GM18507 (cell line): ENCODE measurements around the gene REC114.
"Not testable (repeated sequence)": the region's sequence is repeated elsewhere in the genome, so short reads cannot be mapped to it uniquely, and the experiment has no call there.

Experiments used
- DNase-seq: peaks from one replicate; pipeline ENCODE4 v3.0.0; 2011; ENCODE audit warnings: low read depth; ENCODE audit not compliant: insufficient read length; ENCODE audit errors: extremely low spot score
- FAIRE-seq: peaks from 2 replicates; lab custom pipeline; 2011; peaks lifted over from hg19 to GRCh38; lab: Jason Lieb, UNC

The REC114 gene

GRCh38 chr15:73442968-73443367 lies at the start of gene REC114:
TSS of gene REC114 (plus strand) at chr15:73443164. CDS start at chr15:73443186, 22 bp downstream.
- FAIRE-seq (no peak), DNase-seq (no peak)

- no peak for FAIRE-seq
- no peak for DNase-seq
Measured at GRCh38 chr15:73393336-73393735, 49.6 kb upstream of the REC114 start.

GRCh38 chr15:73394782-73395181 lies 48.2 kb upstream of the REC114 start:
- FAIRE-seq (no peak), DNase-seq (no peak)

- DNase-seq (no peak), FAIRE-seq (no peak)
Measured at GRCh38 chr15:73395671-73396070, 47.3 kb upstream of the REC114 start.

- no peak for DNase-seq
- FAIRE-seq, result no peak
Measured at GRCh38 chr15:73397461-73397860, 45.5 kb upstream of the REC114 start.

GRCh38 chr15:73398861-73399260 lies 44.1 kb upstream of the REC114 start:
- FAIRE-seq, result no peak
- DNase-seq, result no peak

- not testable (repeated sequence) for DNase-seq, FAIRE-seq
Measured at GRCh38 chr15:73400222-73400621, 42.7 kb upstream of the REC114 start.

- FAIRE-seq (no peak), DNase-seq (no peak)
Measured at GRCh38 chr15:73403171-73403570, 39.8 kb upstream of the REC114 start.

GRCh38 chr15:73414876-73415275 lies 28.1 kb upstream of the REC114 start:
- no peak for FAIRE-seq
- DNase-seq, result no peak

- FAIRE-seq, result no peak
- DNase-seq, result no peak
Measured at GRCh38 chr15:73424506-73424905, 18.5 kb upstream of the REC114 start.

GRCh38 chr15:73425510-73425909 lies 17.5 kb upstream of the REC114 start:
- FAIRE-seq, result no peak
- no peak for DNase-seq

GRCh38 chr15:73426323-73426994 lies 16.5 kb upstream of the REC114 start:
- FAIRE-seq, result no peak

GRCh38 chr15:73431329-73431728 lies 11.6 kb upstream of the REC114 start:
- DNase-seq, result not testable (repeated sequence)

More at GRCh38 chr15:73426323-73426994, 16.5 kb upstream of the REC114 start:
- DNase-seq, result no peak

GRCh38 chr15:73433873-73434272 lies 9.1 kb upstream of the REC114 start:
- DNase-seq (no peak), FAIRE-seq (no peak)

More at GRCh38 chr15:73431329-73431728, 11.6 kb upstream of the REC114 start:
- not testable (repeated sequence) for FAIRE-seq

GRCh38 chr15:73436613-73437012 lies 6.4 kb upstream of the REC114 start:
- FAIRE-seq (no peak), DNase-seq (no peak)

- no peak for FAIRE-seq
Measured at GRCh38 chr15:73437543-73438109, 5.3 kb upstream of the REC114 start.

GRCh38 chr15:73438651-73439050 lies 4.3 kb upstream of the REC114 start:
- DNase-seq, result no peak
- FAIRE-seq, result no peak

More at GRCh38 chr15:73437543-73438109, 5.3 kb upstream of the REC114 start:
- no peak for DNase-seq

GRCh38 chr15:73440571-73440970 lies 2.4 kb upstream of the REC114 start:
- FAIRE-seq (no peak), DNase-seq (no peak)

GRCh38 chr15:73442421-73442820 lies 543 bp upstream of the REC114 start:
- FAIRE-seq, result no peak
- no peak for DNase-seq

- FAIRE-seq, DNase-seq: not testable (repeated sequence)
Measured at GRCh38 chr15:73447471-73447870, 4.5 kb downstream of the REC114 start.

- DNase-seq, FAIRE-seq: not testable (repeated sequence)
Measured at GRCh38 chr15:73448158-73448758, 5.3 kb downstream of the REC114 start.
